ENCODE results near the gene TTLL3. TPM values are rescaled to one million over a fixed set of nuclear protein-coding genes. Genes with fewer than 3 reads are reported as not detected.
A peak's percentile ranks its signal among the peaks of the same experiment; 100 is the strongest.
"Not testable (repeated sequence)": the region's sequence is repeated elsewhere in the genome, so short reads cannot be mapped to it uniquely, and the experiment has no call there.

TTLL3 gene
- total RNA-seq, 1 donor from 2014 or later: 37.7 TPM

- Mint-ChIP-seq H3K27me3 (peaks cover 15% of the 10 kb centered on the region), H3K27ac (no peak overlapping the region), H3K9me3 (no peaks in the 10 kb centered on the region), H3K36me3 (ENCODE audit: low read depth) (peaks cover 6% of the 10 kb centered on the region), H3K4me1 (peaks cover 21% of the 10 kb centered on the region), H3K4me3 (no peak overlapping the region)
- no peak for DNase-seq
- intact Hi-C loops (cut with micrococcal nuclease): loop anchor here (10.0 kb wide), 2 partner anchors 178 to 398 kb away; partner anchors contain the start of genes FANCD2 and TATDN2
Observed at GRCh38 chr3:9846931-9847488, 36.9 kb downstream of the TTLL3 start.

- intact Hi-C loops (cut with micrococcal nuclease): loop anchor here (10.0 kb wide), 2 partner anchors 177 to 397 kb away; partner anchors contain the start of genes FANCD2 and TATDN2
- peaks cover 15% of the 10 kb centered on the region for H3K4me1 Mint-ChIP-seq
- H3K36me3 Mint-ChIP-seq (ENCODE audit: low read depth); DNase-seq; H3K4me3 Mint-ChIP-seq; H3K9me3 Mint-ChIP-seq; H3K27ac Mint-ChIP-seq: not testable (repeated sequence)
- peaks cover 23% of the 10 kb centered on the region for H3K27me3 Mint-ChIP-seq
Observed at GRCh38 chr3:9847870-9848269, 37.8 kb downstream of the TTLL3 start.

GRCh38 chr3:9848860-9849259 is 38.8 kb downstream of the TTLL3 start:
- H3K27ac Mint-ChIP-seq; H3K4me3 Mint-ChIP-seq; H3K9me3 Mint-ChIP-seq; H3K36me3 Mint-ChIP-seq (ENCODE audit: low read depth): not testable (repeated sequence)
- Mint-ChIP-seq H3K4me1 (peaks cover 17% of the 10 kb centered on the region), H3K27me3 (peaks cover 27% of the 10 kb centered on the region)
- DNase-seq: peak; percentile 70
- intact Hi-C loops (cut with micrococcal nuclease): loop anchor here (10.0 kb wide), 2 partner anchors 176 to 396 kb away; partner anchors contain the start of genes FANCD2 and TATDN2

- H3K4me1 Mint-ChIP-seq; H3K9me3 Mint-ChIP-seq; intact Hi-C loops (cut with micrococcal nuclease); H3K27ac Mint-ChIP-seq; DNase-seq; H3K4me3 Mint-ChIP-seq; H3K36me3 Mint-ChIP-seq (ENCODE audit: low read depth): not testable (repeated sequence)
- peaks cover 30% of the 10 kb centered on the region for H3K27me3 Mint-ChIP-seq
Observed at GRCh38 chr3:9851383-9851782, 41.3 kb downstream of the TTLL3 start.

GRCh38 chr3:9851926-9852325 is 41.9 kb downstream of the TTLL3 start:
- DNase-seq; H3K36me3 Mint-ChIP-seq (ENCODE audit: low read depth); H3K4me3 Mint-ChIP-seq; H3K4me1 Mint-ChIP-seq; intact Hi-C loops (cut with micrococcal nuclease); H3K9me3 Mint-ChIP-seq; H3K27ac Mint-ChIP-seq: not testable (repeated sequence)
- peaks cover 30% of the 10 kb centered on the region for H3K27me3 Mint-ChIP-seq

- H3K36me3 Mint-ChIP-seq (ENCODE audit: low read depth): no peaks in the 10 kb centered on the region
- intact Hi-C loops (cut with micrococcal nuclease): no loop called here
- no peak overlapping the region for H3K4me3 Mint-ChIP-seq
- peaks cover 30% of the 10 kb centered on the region for H3K27me3 Mint-ChIP-seq
- no peak for DNase-seq
- peaks cover 9% of the 10 kb centered on the region for H3K4me1 Mint-ChIP-seq
- no peaks in the 10 kb centered on the region for H3K9me3 Mint-ChIP-seq
- no peak overlapping the region for H3K27ac Mint-ChIP-seq
Observed at GRCh38 chr3:9852528-9852927, 42.5 kb downstream of the TTLL3 start.

GRCh38 chr3:9854291-9854940 is 44.4 kb downstream of the TTLL3 start:
- H3K36me3 Mint-ChIP-seq (ENCODE audit: low read depth); intact Hi-C loops (cut with micrococcal nuclease); H3K4me1 Mint-ChIP-seq; DNase-seq; H3K27ac Mint-ChIP-seq; H3K9me3 Mint-ChIP-seq; H3K4me3 Mint-ChIP-seq: not testable (repeated sequence)
- H3K27me3 Mint-ChIP-seq: peaks cover 30% of the 10 kb centered on the region

GRCh38 chr3:9855594-9855993 is 45.5 kb downstream of the TTLL3 start:
- Mint-ChIP-seq H3K4me3 (no peak overlapping the region), H3K4me1 (peaks cover 6% of the 10 kb centered on the region), H3K27ac (no peak overlapping the region), H3K27me3 (peaks cover 30% of the 10 kb centered on the region), H3K9me3 (no peaks in the 10 kb centered on the region), H3K36me3 (ENCODE audit: low read depth) (no peaks in the 10 kb centered on the region)
- no peak for DNase-seq
- intact Hi-C loops (cut with micrococcal nuclease): no loop called here

GRCh38 chr3:9859530-9860025 is 49.5 kb downstream of the TTLL3 start:
- intact Hi-C loops (cut with micrococcal nuclease): no loop called here
- Mint-ChIP-seq H3K9me3 (no peaks in the 10 kb centered on the region), H3K27ac (no peak overlapping the region), H3K36me3 (ENCODE audit: low read depth) (no peaks in the 10 kb centered on the region), H3K4me3 (no peak overlapping the region), H3K27me3 (peaks cover 10% of the 10 kb centered on the region), H3K4me1 (peaks cover 3% of the 10 kb centered on the region)
- DNase-seq: no peak

GRCh38 chr3:9861201-9861600 is 51.1 kb downstream of the TTLL3 start:
- no peaks in the 10 kb centered on the region for H3K9me3 Mint-ChIP-seq
- H3K36me3 Mint-ChIP-seq (ENCODE audit: low read depth): no peaks in the 10 kb centered on the region
- DNase-seq: no peak
- peaks cover 3% of the 10 kb centered on the region for H3K4me1 Mint-ChIP-seq
- H3K4me3 Mint-ChIP-seq: no peak overlapping the region
- no peak overlapping the region for H3K27ac Mint-ChIP-seq
- H3K27me3 Mint-ChIP-seq: peaks cover 9% of the 10 kb centered on the region
- intact Hi-C loops (cut with micrococcal nuclease): no loop called here

- H3K36me3 Mint-ChIP-seq (ENCODE audit: low read depth): no peaks in the 10 kb centered on the region
- H3K27me3 Mint-ChIP-seq: peaks cover 9% of the 10 kb centered on the region
- no peak overlapping the region for H3K4me3 Mint-ChIP-seq
- H3K27ac Mint-ChIP-seq: no peak overlapping the region
- H3K4me1 Mint-ChIP-seq: peaks cover 3% of the 10 kb centered on the region
- DNase-seq: no peak
- intact Hi-C loops (cut with micrococcal nuclease): no loop called here
- no peaks in the 10 kb centered on the region for H3K9me3 Mint-ChIP-seq
Observed at GRCh38 chr3:9861626-9862130, 51.6 kb downstream of the TTLL3 start.

GRCh38 chr3:9862391-9863057 is 52.5 kb downstream of the TTLL3 start:
- Mint-ChIP-seq H3K27me3 (peaks cover 9% of the 10 kb centered on the region), H3K4me1 (peaks cover 3% of the 10 kb centered on the region), H3K9me3 (no peaks in the 10 kb centered on the region), H3K27ac (no peak overlapping the region), H3K4me3 (peak overlapping the region; percentile 17), H3K36me3 (ENCODE audit: low read depth) (no peaks in the 10 kb centered on the region)
- intact Hi-C loops (cut with micrococcal nuclease): no loop called here
- peak; percentile 75 for DNase-seq

GRCh38 chr3:9863058-9863772 is 53.2 kb downstream of the TTLL3 start:
- H3K4me3 Mint-ChIP-seq: no peak overlapping the region
- no peak for DNase-seq
- no peaks in the 10 kb centered on the region for H3K36me3 Mint-ChIP-seq (ENCODE audit: low read depth)
- peaks cover 9% of the 10 kb centered on the region for H3K27me3 Mint-ChIP-seq
- no peak overlapping the region for H3K27ac Mint-ChIP-seq
- H3K4me1 Mint-ChIP-seq: peaks cover 3% of the 10 kb centered on the region
- no peaks in the 10 kb centered on the region for H3K9me3 Mint-ChIP-seq
- intact Hi-C loops (cut with micrococcal nuclease): no loop called here
